Breast epithelium (tissue), 4 donors: ENCODE results near the gene ATP6V1A. TPM values are rescaled to one million over a fixed set of nuclear protein-coding genes. Genes with fewer than 3 reads are reported as not detected.

Experiments
- DNase-seq, 2 donors: peaks; one replicate each; pipeline ENCODE4 v3.0.0-alpha.2; 2019; ENCODE audit warnings: low spot score in 2 of 2
- H3K27ac ChIP-seq, 2 donors: fragments of 200-600 bp; sonication (generic) in 1 of 2; one replicate each; pipeline ENCODE4 v1.5.1; 2016 to 2019; ENCODE audit warnings: mild to moderate bottlenecking in 1 of 2
- H3K27me3 ChIP-seq, 2 donors: fragments of 200-600 bp; sonication (generic) in 1 of 2; one replicate each; pipeline versions ENCODE4 v1.5.1 to v1.6.0; 2017 to 2019; ENCODE audit warnings: control low read depth in 1 of 2, mild to moderate bottlenecking in 1 of 2
- H3K36me3 ChIP-seq: fragments of 200-600 bp; one replicate; pipeline ENCODE4 v1.5.1; 2019
- H3K4me1 ChIP-seq, 2 donors: fragments of 200-600 bp; sonication (generic); one replicate each; pipeline ENCODE4 v1.5.1; 2016 to 2019; ENCODE audit warnings: control low read depth in 1 of 2
- H3K4me3 ChIP-seq, 3 donors: fragments of 200-600 bp; sonication (generic); 1 replicate in 2 of 3; 2 replicates in 1 of 3; pipeline ENCODE4 v1.5.1; 2016 to 2019; ENCODE audit warnings: mild to moderate bottlenecking in 3 of 3, moderate library complexity in 2 of 3
- H3K9me3 ChIP-seq, 2 donors: fragments of 200-600 bp; sonication (generic) in 1 of 2; one replicate each; pipeline ENCODE4 v1.5.1; 2016 to 2019; ENCODE audit warnings: control low read depth in 1 of 2
- CTCF ChIP-seq, 3 donors: fragments of 450-650 bp; IDR thresholded peaks; one replicate each; pipeline ENCODE4 v1.5.1; 2016 to 2017; ENCODE audit warnings: antibody characterized with exemption in 3 of 3, mild to moderate bottlenecking in 3 of 3, moderate library complexity in 3 of 3
- POLR2A ChIP-seq: fragments of 450-650 bp; IDR thresholded peaks from one replicate; pipeline ENCODE4 v1.6.1; 2016; ENCODE audit warnings: antibody characterized with exemption, mild to moderate bottlenecking, moderate library complexity
- POLR2AphosphoS5 ChIP-seq, 3 donors: sonication (generic); formaldehyde crosslinking; IDR thresholded peaks; one replicate each; pipeline ENCODE4 v1.6.1; 2017; ENCODE audit warnings: antibody characterized with exemption in 3 of 3
- intact Hi-C: fragments of 100-400 bp; cut with DNase I; formaldehyde crosslinking; loops from one replicate; pipeline ENCODE4 v1.15.1; 2023; ENCODE audit warnings: low total_unique reads
- total RNA-seq, 3 donors: library from RNA; depleted of rRNA; stranded (reverse); fragments of >200 nt; gene quantifications; one replicate each; pipeline ENCODE4 v1.1.0, GENCODE V29; 2016

The ATP6V1A gene
- total RNA-seq, 3 donors from 2014 or later = 44.6 to 68.5 (median 48.6) TPM

- TF ChIP-seq POLR2AphosphoS5 (IDR thresholded peaks at IDR 0.05) (peak; percentile 76 to 92 (median 79)), CTCF (IDR thresholded peaks at IDR 0.05) (peak in 2 of 3 donors; percentile 26 to 33), POLR2A (peak; percentile 49)
- peak within 1 kb of the TSS; percentile 97 to 99 for H3K27ac ChIP-seq
- no peaks in the 10 kb centered on the region for H3K36me3 ChIP-seq
- H3K9me3 ChIP-seq = no peaks in the 10 kb centered on the region
- peaks cover 0 to 17% of the 10 kb centered on the region in 2 donors for H3K4me1 ChIP-seq
- intact Hi-C loops = loop anchor here (5.0 kb wide), 1 partner anchor 1179 kb away; no protein-coding TSS in a partner anchor
- peak; percentile 88 to 92 for DNase-seq
- H3K4me3 ChIP-seq = peak within 1 kb of the TSS; percentile 76 to 96 (median 94)
- no peaks in the 10 kb centered on the region for H3K27me3 ChIP-seq
Measured at GRCh38 chr3:113745756-113746547, 883 bp upstream of the ATP6V1A start, which contains the start of gene NAA50. NAA50 (minus strand) TSS chr3:113746249; CDS start chr3:113745949, 300 bp downstream.

GRCh38 chr3:113747283-113748046, 630 bp downstream of the ATP6V1A start:
- Histone ChIP-seq H3K27ac (peak overlapping the region; percentile 97 to 99), H3K27me3 (no peaks in the 10 kb centered on the region), H3K4me3 (peak overlapping the region; percentile 76 to 96 (median 94)), H3K36me3 (no peaks in the 10 kb centered on the region), H3K9me3 (no peaks in the 10 kb centered on the region), H3K4me1 (peaks cover 0 to 17% of the 10 kb centered on the region in 2 donors)
- DNase-seq = no peak
- intact Hi-C loops = loop anchor here (5.0 kb wide), 1 partner anchor 1180 kb away; no protein-coding TSS in a partner anchor
- TF ChIP-seq POLR2A (no peak), POLR2AphosphoS5 (IDR thresholded peaks at IDR 0.05) (no peak), CTCF (IDR thresholded peaks at IDR 0.05) (no peak)

- Histone ChIP-seq H3K27me3 (no peaks in the 10 kb centered on the region), H3K27ac (no peak overlapping the region), H3K9me3 (no peaks in the 10 kb centered on the region), H3K4me1 (peaks cover 0 to 5% of the 10 kb centered on the region in 2 donors), H3K4me3 (no peak overlapping the region), H3K36me3 (no peaks in the 10 kb centered on the region)
- no peak for TF ChIP-seq POLR2A
- no peak for TF ChIP-seq POLR2AphosphoS5 (IDR thresholded peaks at IDR 0.05)
- TF ChIP-seq CTCF (IDR thresholded peaks at IDR 0.05) = no peak
- intact Hi-C loops = no loop called here
- no peak for DNase-seq
Measured at GRCh38 chr3:113751141-113751540, 4.3 kb downstream of the ATP6V1A start.

GRCh38 chr3:113753376-113753985, 6.6 kb downstream of the ATP6V1A start:
- Histone ChIP-seq H3K4me3 (no peak overlapping the region), H3K27me3 (no peaks in the 10 kb centered on the region), H3K27ac (no peak overlapping the region), H3K4me1 (no peaks in the 10 kb centered on the region), H3K36me3 (no peaks in the 10 kb centered on the region), H3K9me3 (peaks cover 0 to 5% of the 10 kb centered on the region in 2 donors)
- intact Hi-C loops = no loop called here
- TF ChIP-seq CTCF (IDR thresholded peaks at IDR 0.05) (no peak), POLR2A (no peak)
- no peak for DNase-seq
